Measurements from ENCODE around the gene B4GALT2. TPM values are rescaled to one million over a fixed set of nuclear protein-coding genes. Genes with fewer than 3 reads are reported as not detected.

Gene B4GALT2
- total and polyA plus RNA-seq, 9 of the 15 experiments (the other 6 are each of a cell fraction or from before 2014, with no cell fraction given) = 1.3 to 86.8 (median 43.8) TPM

DNA sequence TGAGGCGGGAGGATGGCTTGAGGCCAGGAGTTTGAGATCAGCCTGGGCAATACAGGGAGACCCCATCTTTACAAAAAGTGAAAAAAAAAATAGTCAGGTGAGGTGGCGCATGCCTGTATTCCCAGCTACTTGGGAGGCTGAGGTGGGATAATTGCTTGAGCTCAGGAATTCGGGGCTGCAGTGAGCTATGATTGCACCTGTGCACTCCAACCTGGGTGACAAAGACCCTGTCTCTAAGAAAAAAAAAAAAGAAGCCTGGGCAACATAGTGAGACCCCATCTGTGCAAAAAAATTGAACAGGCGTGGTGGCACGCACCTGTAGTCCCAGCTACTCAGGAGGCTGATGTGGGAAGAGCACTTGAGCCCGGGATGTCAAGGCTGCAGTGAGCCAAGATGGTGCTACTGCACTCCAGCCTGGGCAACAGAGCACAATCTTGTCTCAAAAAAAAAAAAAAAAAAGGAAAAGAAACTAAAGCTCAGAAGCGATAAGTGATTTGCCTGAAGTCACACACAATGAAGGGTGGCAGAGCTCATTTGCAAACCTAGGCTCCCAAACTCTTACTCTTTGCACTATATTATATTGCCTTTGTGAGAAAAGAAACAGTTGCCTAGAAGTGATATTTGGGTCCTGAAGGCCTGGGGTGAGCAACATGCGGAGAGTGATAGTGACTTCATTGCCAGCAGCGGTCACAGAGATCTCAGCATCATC is 14.3 kb downstream of the B4GALT2 start:
- Histone ChIP-seq H2AFZ (ENCODE audit: low read depth, low read length) (no peak overlapping the region), H3K4me3 (no peak overlapping the region), H3K4me1 (replicated peaks in 1 of 2; ENCODE audit: control insufficient read depth in 2 of 2, insufficient read depth in 2 of 2, low read length in 2 of 2) (peaks cover 15 to 61% of the 10 kb centered on the region in 2 experiments; a peak in 4 of 5 replicates), H4K20me1 (replicated peaks; ENCODE audit: control insufficient read depth, insufficient read depth, low read length) (no peaks in the 10 kb centered on the region), H3K27me3 (ENCODE audit: control insufficient read depth in 2 of 2, insufficient read depth in 2 of 2, low read length in 2 of 2) (no peaks in the 10 kb centered on the region), H3K36me3 (ENCODE audit: control insufficient read depth, insufficient read depth, low read length) (no peaks in the 10 kb centered on the region), H3K9me3 (replicated peaks; ENCODE audit: control insufficient read depth, insufficient read depth, low read depth, low read length) (no peaks in the 10 kb centered on the region), H3K9me1 (ENCODE audit: control insufficient read depth, insufficient read depth, low read length) (peaks cover 5% of the 10 kb centered on the region), H3K79me2 (ENCODE audit: control insufficient read depth, insufficient read depth, low read length) (no peaks in the 10 kb centered on the region), H3K9ac (ENCODE audit: insufficient read depth in 1 of 2, low read depth in 2 of 2, low read length in 2 of 2) (no peak overlapping the region), H3K4me2 (ENCODE audit: insufficient read depth, low read length) (no peak overlapping the region), H3K27ac (ENCODE audit: extremely low read depth, low read depth, low read length) (no peak overlapping the region)
- ATAC-seq (no peak), FAIRE-seq (no peak), DNase-seq (ENCODE audit: extremely low read depth in 1 of 4, low spot score in 3 of 4) (no peak)
- WGBS (ENCODE audit: insufficient coverage, low coverage, missing lambda C conversion rate) = 76% methylated on average over 9 of the region's 9 CpGs
- in situ Hi-C loops (cut with MboI) = no loop called here
- ChIA-PET POLR2A (interaction anchor here (0.6 to 1.9 kb wide), 8 partner anchors 12 to 256 kb away, joined by 3 to 7 read pairs (median 4); no protein-coding TSS in a partner anchor), CTCF (ENCODE audit: low intra/inter-chr PET ratio) (interaction anchor here (2.1 kb wide), 1 partner anchor 55 kb away, joined by 9 read pairs; no protein-coding TSS in a partner anchor)
- TF ChIP-seq POLR2AphosphoS5 (IDR thresholded peaks at IDR 0.05; ENCODE audit: control insufficient read depth, insufficient read depth, low read depth, low read length) (no peak), ZBTB17 (CRISPR knock-in tag; IDR thresholded peaks at IDR 0.05) (no peak), ZNF717 (CRISPR knock-in tag; IDR thresholded peaks at IDR 0.05) (no peak), ZNF121 (CRISPR knock-in tag; conservative IDR thresholded peaks at IDR 0.05) (peak; percentile 77)
- intact Hi-C loops (cut with micrococcal nuclease) = loop anchor here (5.0 to 10.0 kb wide), 2 partner anchors 231 to 301 kb away; no protein-coding TSS in a partner anchor
- no TSS peak for BruUV-seq (replicated peaks)

DNA sequence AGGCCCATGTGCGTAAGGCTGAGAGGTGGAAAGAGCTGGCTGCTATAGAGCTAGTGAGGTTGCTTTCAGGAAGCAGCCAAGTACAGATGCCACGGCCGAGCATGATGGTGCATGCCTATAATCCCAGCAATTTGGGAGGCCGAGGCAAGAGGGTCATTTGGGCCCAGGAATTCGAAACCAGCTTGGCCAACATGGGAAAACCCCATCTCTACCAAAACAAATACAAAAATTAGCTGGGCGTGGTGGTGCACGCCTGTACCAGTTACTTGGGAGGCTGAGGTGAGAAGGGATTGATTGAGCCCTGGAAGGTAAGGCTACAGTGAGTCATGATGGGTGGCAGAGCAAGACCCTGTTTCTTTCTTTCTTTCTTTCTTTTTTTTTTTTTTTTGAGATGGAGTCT is 15.1 kb downstream of the B4GALT2 start:
- FAIRE-seq (no peak), ATAC-seq (no peak), DNase-seq (ENCODE audit: extremely low read depth in 1 of 4, low spot score in 3 of 4) (no peak)
- H3K4me1 ChIP-seq (replicated peaks in 1 of 2; ENCODE audit: control insufficient read depth in 2 of 2, insufficient read depth in 2 of 2, low read length in 2 of 2) = peaks cover 15 to 66% of the 10 kb centered on the region in 2 experiments; a peak in 4 of 5 replicates
- POLR2A ChIA-PET = interaction anchor here (0.6 to 1.8 kb wide), 4 partner anchors 11 to 786 kb away, joined by 3 to 7 read pairs (median 3); no protein-coding TSS in a partner anchor
- H3K4me3 ChIP-seq = no peak overlapping the region
- no peaks in the 10 kb centered on the region for H4K20me1 ChIP-seq (replicated peaks; ENCODE audit: control insufficient read depth, insufficient read depth, low read length)
- no TSS peak for BruUV-seq (replicated peaks)
- H3K9me1 ChIP-seq (ENCODE audit: control insufficient read depth, insufficient read depth, low read length) = peaks cover 5% of the 10 kb centered on the region
- intact Hi-C loops (cut with micrococcal nuclease) (loop anchor here (1.0 to 10.0 kb wide), 4 partner anchors 42 to 301 kb away; no protein-coding TSS in a partner anchor), in situ Hi-C loops (cut with MboI) (no loop called here)
- H3K9me3 ChIP-seq (replicated peaks; ENCODE audit: control insufficient read depth, insufficient read depth, low read depth, low read length) = no peaks in the 10 kb centered on the region
- H3K27ac ChIP-seq (ENCODE audit: extremely low read depth, low read depth, low read length) = no peak overlapping the region
- H3K9ac ChIP-seq (ENCODE audit: insufficient read depth in 1 of 2, low read depth in 2 of 2, low read length in 2 of 2) = no peak overlapping the region
- no peak overlapping the region for H3K4me2 ChIP-seq (ENCODE audit: insufficient read depth, low read length)
- H2AFZ ChIP-seq (ENCODE audit: low read depth, low read length) = no peak overlapping the region
- CTCF ChIA-PET (ENCODE audit: low intra/inter-chr PET ratio) = interaction anchor here (2.1 kb wide), 2 partner anchors 42 to 54 kb away, joined by 9 to 21 read pairs; no protein-coding TSS in a partner anchor
- H3K27me3 ChIP-seq (ENCODE audit: control insufficient read depth in 2 of 2, insufficient read depth in 2 of 2, low read length in 2 of 2) = no peaks in the 10 kb centered on the region
- no peaks in the 10 kb centered on the region for H3K79me2 ChIP-seq (ENCODE audit: control insufficient read depth, insufficient read depth, low read length)
- no peaks in the 10 kb centered on the region for H3K36me3 ChIP-seq (ENCODE audit: control insufficient read depth, insufficient read depth, low read length)
- WGBS (ENCODE audit: insufficient coverage, low coverage, missing lambda C conversion rate) = 64% methylated on average over 7 of the region's 7 CpGs
- TF ChIP-seq KAT2B (IDR thresholded peaks at IDR 0.05; ENCODE audit: low read depth, low read length) = no peak
- TF ChIP-seq ZNF655 (CRISPR knock-in tag; IDR thresholded peaks at IDR 0.05) = no peak
- TF ChIP-seq ZNF324 (CRISPR knock-in tag; IDR thresholded peaks at IDR 0.05) = no peak

Data from K562 (cell line).